ENCODE results near the gene TMEM272. TPM values are rescaled to one million over a fixed set of nuclear protein-coding genes. Genes with fewer than 3 reads are reported as not detected.

TMEM272 gene
- total and polyA plus RNA-seq, 2 of the 4 experiments (the other 2 are of a cell fraction): not detected

GRCh38 chr13:51867062-51867461, 22.1 kb upstream of the TMEM272 start:
- no peaks in the 10 kb centered on the region for H3K36me3 ChIP-seq (ENCODE audit: control insufficient read depth, insufficient read depth, low read length)
- H4K8ac ChIP-seq (ENCODE audit: low read depth in 2 of 2, low read length in 2 of 2): no peak overlapping the region
- H2BK120ac ChIP-seq (ENCODE audit: low read depth, low read length): no peak overlapping the region
- H3K18ac ChIP-seq (ENCODE audit: low read depth, low read length): no peak overlapping the region
- no peak for DNase-seq
- BruUV-seq (replicated peaks): no TSS peak
- no peaks in the 10 kb centered on the region for H4K20me1 ChIP-seq (ENCODE audit: insufficient read depth, low read length)
- no peak for TF ChIP-seq CHD1 (IDR thresholded peaks at IDR 0.05; ENCODE audit: low read depth, low read length)
- no peak for TF ChIP-seq ELK1 (IDR thresholded peaks at IDR 0.05; ENCODE audit: borderline replicate concordance, low read depth, low read length)
- TF ChIP-seq MXI1 (IDR thresholded peaks at IDR 0.05; ENCODE audit: borderline replicate concordance, low read depth, low read length): no peak
- TF ChIP-seq CEBPB (IDR thresholded peaks at IDR 0.05; ENCODE audit: low read depth, low read length): no peak
- no peak for TF ChIP-seq RFX5 (IDR thresholded peaks at IDR 0.05; ENCODE audit: low read depth, low read length)
- no peak for TF ChIP-seq SMC3 (IDR thresholded peaks at IDR 0.05; ENCODE audit: low read depth, low read length)
- dilution Hi-C loops (cut with HindIII; ENCODE audit: low sequenced_read_pairs, unreplicated experiment): no loop called here
- no peaks in the 10 kb centered on the region; the same call in 1 of the 2 replicates for H3K9me3 ChIP-seq (ENCODE audit: control insufficient read depth, insufficient read depth, low read length)
- H2AFZ ChIP-seq (replicated peaks; ENCODE audit: low read length, poor library complexity): no peak overlapping the region
- no peak overlapping the region for H3K4me2 ChIP-seq (ENCODE audit: low read depth, low read length)
- no peaks in the 10 kb centered on the region for H3K79me1 ChIP-seq (ENCODE audit: low read depth in 1 of 2, low read length in 2 of 2)
- H3K27ac ChIP-seq (ENCODE audit: insufficient read depth, low read length): no peak overlapping the region
- H3K9ac ChIP-seq (ENCODE audit: low read depth, low read length): no peak overlapping the region
- H4K5ac ChIP-seq (ENCODE audit: low read depth, low read length): no peak overlapping the region
- H2AK5ac ChIP-seq (ENCODE audit: low read depth, low read length): no peak overlapping the region
- H2AK9ac ChIP-seq (replicated peaks; ENCODE audit: low read depth, low read length, poor library complexity): no peak overlapping the region
- H3K4ac ChIP-seq (ENCODE audit: low read depth, low read length): no peak overlapping the region
- no CpG with 5 or more reads among the region's 4 CpGs for WGBS, 2 experiments (ENCODE audit: extremely low coverage in 2 of 2, insufficient read length in 1 of 2)
- no peak overlapping the region for H3K4me3 ChIP-seq (ENCODE audit: insufficient read depth, low read depth, low read length)
- CTCF ChIA-PET: no interaction called here
- H3K9me1 ChIP-seq (ENCODE audit: insufficient read depth, low read length): no peaks in the 10 kb centered on the region
- no peak overlapping the region for H2BK5ac ChIP-seq (ENCODE audit: low read depth, low read length, poor library complexity, severe bottlenecking)
- peaks cover 29% of the 10 kb centered on the region for H3K27me3 ChIP-seq (ENCODE audit: control insufficient read depth, insufficient read depth, low read length)
- H3K56ac ChIP-seq (ENCODE audit: extremely low read depth, insufficient read depth, low read length): no peak overlapping the region
- no peaks in the 10 kb centered on the region for H3K4me1 ChIP-seq (ENCODE audit: control insufficient read depth, insufficient read depth, low read length)
- no peak overlapping the region for H2BK15ac ChIP-seq (ENCODE audit: low read depth, low read length)
- POLR2A ChIA-PET (ENCODE audit: unreplicated experiment): no interaction called here
- H2BK20ac ChIP-seq (ENCODE audit: low read depth, low read length): no peak overlapping the region
- in situ Hi-C loops (cut with MboI; ENCODE audit: low sequenced_read_pairs): no loop called here
- intact Hi-C loops (cut with micrococcal nuclease): no loop called here
- no peak overlapping the region for H3K23ac ChIP-seq (ENCODE audit: low read depth, low read length)
- no peak for ATAC-seq (ENCODE audit: low read depth)
- no peak overlapping the region for H3K14ac ChIP-seq (replicated peaks; ENCODE audit: low read depth, low read length)
- no peak overlapping the region for H4K91ac ChIP-seq (ENCODE audit: insufficient read depth, low read depth, low read length)
